Urothelium cell line (cell line): ENCODE data around the gene ZNF438.
A peak's percentile ranks its signal among the peaks of the same experiment; 100 is the strongest.
"Not testable (repeated sequence)": the region's sequence is repeated elsewhere in the genome, so short reads cannot be mapped to it uniquely, and the experiment has no call there.

Experiments
- DNase-seq: peaks from one replicate; pipeline ENCODE4 v3.0.0; 2011; ENCODE audit warnings: low spot score, mixed read lengths
- FAIRE-seq: peaks from 2 replicates; lab custom pipeline; 2011; peaks lifted over from hg19 to GRCh38; lab: Jason Lieb, UNC

ZNF438 gene

DNA sequence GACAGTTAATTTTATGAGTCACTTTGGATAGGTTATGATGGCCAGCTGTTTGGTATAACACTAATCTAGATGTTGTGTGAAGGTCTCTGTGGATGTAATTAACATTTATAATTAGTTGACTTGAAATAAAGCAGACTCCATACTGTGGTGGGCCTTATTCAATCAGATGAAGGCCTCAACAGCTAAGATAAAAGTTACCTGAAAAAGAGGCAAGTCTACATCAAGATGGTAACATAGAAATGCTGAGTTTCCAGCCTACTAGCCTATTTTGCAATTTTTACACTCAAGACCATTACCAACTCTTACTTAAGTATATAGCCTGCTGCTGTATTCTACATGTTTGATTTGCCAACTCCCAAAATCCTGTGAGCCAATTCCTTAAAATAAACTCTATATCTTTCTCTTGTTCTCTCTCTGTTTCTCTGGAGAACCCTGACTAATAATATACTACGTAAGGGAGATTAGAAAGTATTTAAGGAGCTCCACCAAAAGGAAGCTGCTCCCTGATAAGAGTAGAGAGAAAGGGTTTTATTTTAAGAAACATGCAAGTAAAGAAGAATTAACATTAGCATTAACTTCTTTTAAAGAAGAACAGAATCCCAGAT is 42.7 kb downstream of the ZNF438 start:
- no peak for FAIRE-seq
- DNase-seq: no peak

DNA sequence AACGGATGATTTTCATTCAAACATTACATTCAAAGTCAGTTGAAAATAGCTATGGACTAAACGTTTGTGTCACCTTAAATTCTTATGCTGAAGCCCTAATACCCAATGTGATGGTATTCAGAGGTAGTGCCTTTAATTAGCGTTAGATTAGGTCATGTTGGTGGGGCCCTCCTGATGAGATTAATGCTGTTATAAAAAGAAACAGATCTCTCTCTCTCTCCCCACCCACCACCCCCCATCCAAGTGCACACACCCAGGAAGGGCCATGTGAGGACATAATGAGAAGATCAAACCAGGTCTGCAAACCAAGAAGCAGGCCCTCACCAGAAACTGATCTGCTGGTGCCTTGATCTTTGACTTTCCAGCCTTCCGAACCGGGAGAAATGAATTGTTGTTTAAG is 44.2 kb downstream of the ZNF438 start:
- FAIRE-seq (no peak), DNase-seq (no peak)

DNA sequence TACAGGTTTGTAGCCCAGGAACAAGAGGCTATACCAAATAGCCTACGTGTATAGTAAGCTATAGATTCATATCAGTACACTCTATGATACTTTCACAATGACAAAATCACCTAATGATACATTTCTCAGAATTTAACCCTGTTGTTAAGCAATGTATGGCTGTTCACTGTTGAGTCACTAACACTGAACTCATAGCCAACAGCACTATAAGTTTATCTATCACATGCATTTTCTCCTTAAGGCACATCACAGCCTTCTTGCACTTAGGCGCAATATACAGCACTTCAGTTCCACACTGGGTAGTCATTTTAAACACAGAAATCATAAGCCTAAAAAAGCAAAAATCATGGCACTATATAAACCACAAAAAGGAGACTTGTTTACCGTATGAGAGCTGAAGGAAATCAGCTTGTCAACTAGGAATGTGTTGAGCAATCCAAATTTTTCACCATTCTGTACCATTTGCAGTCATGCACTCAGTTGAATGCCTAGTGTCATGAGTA is 45.6 kb downstream of the ZNF438 start:
- FAIRE-seq: no peak
- DNase-seq: no peak

DNA sequence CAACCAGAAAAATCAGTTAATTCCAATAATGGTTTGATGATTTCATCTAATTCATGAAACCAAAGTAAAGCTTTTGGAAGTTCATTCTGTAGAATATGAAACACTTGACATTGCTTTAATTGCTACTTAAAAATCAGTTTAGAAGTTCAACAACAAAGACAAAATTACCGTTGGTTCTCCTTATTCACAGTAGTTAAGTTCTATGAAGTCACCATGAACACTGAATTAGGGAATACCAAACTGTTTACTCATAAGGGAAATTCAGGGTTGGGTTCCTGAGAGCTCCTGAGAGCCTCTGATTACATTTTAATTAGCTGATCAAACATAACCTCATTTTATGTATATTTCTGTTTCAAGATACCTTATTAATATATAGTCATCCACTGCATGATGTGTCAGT is 46.2 kb downstream of the ZNF438 start:
- FAIRE-seq (no peak), DNase-seq (no peak)

DNA sequence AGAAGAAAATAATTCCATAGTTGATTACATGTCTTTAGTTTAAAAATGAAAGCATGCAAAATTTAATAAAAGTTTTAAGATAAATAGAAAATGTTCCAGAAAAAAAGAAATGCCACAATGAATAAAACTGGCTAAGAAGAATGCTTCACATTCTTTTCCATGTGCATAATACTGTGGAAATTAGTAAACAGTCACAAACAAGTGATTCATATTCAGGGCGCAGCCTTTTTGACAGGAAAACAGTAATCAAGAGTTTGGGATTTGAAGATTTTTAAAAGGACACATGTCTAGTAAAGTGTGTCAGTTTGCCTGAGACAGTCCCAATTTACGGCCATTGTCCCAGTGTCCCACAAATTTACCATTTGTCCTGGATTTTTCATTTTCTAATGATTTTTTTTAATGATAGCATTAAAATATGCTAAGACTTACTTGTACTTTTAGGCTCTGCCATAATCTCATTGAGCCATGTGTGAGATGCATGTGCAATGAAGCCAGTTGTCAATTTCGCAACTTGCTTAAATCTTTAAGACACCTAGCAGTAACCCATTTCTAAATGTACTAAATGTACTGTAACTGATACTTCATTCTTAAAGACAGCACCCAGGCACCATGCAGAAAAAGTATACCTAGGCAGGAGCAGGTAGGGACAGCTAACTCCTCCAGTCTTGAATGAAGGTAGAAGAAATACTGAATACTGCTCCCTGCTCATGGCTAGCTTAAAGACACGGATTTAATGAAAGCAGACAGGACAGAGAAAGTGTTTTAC is 46.9 kb downstream of the ZNF438 start:
- DNase-seq: no peak

DNA sequence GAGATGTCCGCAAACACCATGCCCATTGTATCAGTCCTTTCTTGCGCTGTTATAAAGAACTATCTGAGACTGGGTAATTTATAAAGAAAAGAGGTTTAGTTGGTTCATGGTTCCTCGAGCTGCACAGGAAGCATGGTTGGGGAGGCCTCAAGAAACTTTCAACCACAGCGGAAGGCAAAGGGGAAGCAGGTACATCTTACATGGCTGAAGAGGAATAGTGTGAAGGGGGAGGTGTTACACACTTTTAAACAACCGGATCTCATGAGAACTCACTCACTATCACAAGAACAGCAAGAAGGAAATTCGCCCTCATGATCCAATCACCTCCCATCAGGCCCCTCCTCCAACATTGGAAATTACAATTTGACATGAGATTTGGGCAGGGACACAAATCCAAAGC is 48.5 kb downstream of the ZNF438 start:
- not testable (repeated sequence) for FAIRE-seq, DNase-seq

More for the DNA sequence above, 46.9 kb downstream of the ZNF438 start:
- no peak for FAIRE-seq

DNA sequence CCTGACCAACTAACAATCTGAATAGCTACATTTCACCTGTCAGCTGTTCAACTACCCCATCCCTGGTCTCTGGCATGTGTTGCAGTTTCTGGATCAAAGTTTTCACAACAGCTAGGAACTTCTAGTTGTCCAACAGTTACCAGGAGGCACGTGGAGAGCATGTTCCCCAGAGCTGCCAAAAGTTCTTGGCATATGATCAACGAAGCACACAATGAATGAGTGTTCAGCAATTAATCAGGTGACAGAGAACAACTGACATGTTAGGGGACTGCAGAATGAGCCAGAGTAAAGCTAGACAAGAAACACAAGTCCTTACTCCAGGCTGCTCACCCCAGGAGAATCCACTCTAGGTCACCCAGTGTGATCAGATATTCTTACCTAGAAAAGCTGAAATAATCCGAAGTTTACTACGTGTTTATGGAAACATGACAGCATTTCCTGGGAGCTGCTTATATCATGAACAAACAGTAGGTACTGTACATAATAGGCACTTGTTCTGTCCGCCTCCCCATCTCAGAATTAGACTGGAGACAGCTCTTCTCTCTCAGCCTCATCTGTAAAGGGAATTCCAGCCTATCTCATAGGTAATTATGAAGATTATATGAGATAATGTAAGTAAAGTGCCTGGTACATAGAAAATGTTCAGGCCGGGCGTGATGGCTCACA is 50.6 kb downstream of the ZNF438 start:
- peak; percentile 16 for DNase-seq

DNA sequence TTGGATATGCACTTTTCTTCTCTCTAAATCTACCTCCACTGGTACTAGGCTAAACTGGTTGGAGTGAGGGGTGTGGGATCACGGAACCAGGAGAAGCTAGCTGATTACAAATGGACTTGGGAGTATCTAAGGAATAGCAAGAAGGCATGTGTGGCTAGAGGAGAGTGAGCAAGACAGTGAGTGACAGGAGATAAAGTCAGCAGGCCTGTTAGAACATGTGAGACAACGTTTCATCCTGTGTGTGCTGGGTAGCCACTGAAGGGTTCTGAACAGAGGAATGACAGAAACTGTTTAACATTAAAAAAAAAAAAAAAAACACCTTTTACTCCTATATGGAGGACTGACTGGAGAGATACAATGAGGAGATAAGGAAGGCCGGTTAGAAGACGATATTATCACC is 51.7 kb downstream of the ZNF438 start:
- FAIRE-seq: no peak
- no peak for DNase-seq

More for the DNA sequence above, 50.6 kb downstream of the ZNF438 start:
- peak; percentile 44 for FAIRE-seq

DNA sequence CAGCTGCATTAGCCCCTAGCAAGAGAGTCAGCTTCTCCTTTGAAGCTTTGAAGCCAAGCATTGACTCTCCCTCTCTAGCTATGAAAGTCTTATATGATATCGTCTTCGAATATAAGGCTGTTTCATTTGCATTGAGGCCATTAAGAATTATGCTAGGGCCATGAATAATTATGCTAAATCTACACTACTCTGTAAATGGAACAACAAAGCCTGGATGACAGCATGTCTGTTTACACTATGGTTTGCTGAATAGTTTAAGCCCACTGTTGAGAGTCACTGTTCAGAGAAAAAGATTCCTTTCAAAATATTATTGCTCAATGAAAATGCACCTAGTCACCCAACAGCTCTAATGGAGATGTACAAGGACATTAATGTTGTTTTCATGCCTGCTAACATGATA is 52.8 kb downstream of the ZNF438 start:
- FAIRE-seq (no peak), DNase-seq (no peak)

DNA sequence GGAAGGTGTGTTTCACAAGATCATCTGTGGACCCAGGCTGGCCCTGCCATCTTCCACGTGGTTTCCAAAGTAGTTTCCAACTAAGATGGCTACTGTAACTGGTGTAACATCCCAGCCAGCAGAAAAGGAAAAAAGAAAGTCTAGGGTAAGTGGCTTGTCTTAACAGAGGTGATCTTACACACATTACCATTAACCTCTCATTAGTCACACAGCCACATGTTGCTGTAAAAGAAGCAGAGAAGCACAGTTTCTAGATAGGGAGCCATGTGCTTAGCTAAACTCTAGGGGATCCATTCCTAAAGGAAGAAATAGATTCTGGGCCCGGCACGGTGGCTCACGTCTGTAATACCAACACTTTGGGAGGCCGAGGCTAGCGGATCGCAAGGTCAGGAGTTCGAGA is 54.3 kb downstream of the ZNF438 start:
- no peak for FAIRE-seq
- no peak for DNase-seq

DNA sequence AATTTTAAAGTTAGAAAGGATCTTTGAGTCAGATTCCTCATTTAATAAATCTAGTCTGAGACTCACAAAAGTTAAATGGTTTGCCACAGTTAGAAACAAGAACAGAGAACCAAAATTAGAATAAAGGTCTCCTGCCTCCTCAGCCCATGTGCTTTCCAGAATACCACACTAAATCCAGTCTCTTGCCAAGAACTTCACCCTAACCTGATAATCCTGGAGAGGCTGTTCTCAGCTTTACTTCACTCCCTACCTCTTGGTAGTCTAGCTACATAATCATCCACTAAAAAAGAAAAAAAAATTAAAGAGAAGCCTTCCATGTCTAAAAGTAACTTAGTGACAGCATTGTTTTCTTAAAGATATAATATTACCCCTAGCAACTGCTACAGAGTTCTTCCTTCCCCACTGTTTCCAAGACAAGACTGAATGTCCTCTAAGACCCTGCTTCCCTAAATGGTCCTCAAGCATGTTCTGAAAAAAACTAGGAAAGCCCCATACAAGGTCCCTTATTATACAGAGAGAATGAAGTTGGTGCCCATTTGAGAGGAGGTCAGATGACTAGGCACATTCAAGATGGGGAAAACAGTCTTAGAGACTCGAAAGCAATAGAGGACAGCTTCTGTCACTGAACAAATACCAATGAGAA is 56.8 kb downstream of the ZNF438 start:
- no peak for FAIRE-seq
- no peak for DNase-seq

DNA sequence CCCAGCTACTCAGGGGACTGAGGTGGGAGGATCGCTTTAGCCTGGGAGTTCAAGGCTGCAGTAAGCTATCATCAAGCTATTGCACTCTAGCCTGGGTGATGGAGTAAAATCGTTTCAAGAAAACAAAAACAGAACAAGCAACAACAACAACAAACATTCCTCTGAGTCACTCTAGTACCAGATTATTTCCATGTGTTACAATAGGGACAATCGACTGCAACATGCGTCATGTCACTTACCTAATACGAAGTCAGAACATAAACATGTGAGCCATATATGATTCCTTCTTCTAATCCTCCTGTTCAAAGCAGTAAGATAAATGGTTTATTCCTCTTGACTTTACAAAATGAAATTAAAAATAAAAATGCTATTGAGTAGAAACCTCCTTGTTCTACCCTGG is 57.3 kb downstream of the ZNF438 start:
- no peak for DNase-seq
- no peak for FAIRE-seq

DNA sequence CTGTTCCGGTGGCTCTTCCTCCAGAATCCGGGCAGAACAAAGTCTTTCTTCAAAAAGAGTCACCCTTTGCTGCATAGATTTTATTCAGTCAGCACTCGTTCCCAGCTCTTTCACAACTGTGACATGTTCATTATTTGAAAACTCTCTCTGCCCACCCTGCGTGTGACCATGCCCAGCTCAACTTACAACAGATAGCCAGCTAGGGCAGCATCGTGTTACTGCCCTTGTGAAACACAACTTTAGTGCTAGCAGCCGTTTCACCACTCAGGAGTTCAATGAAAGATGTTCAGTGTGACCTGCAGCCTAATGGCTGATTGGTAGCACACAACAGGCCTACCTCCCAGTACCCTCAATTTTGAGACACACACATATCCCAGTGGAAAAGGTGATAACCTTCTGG is 57.9 kb downstream of the ZNF438 start:
- FAIRE-seq: peak; percentile 55
- no peak for DNase-seq

DNA sequence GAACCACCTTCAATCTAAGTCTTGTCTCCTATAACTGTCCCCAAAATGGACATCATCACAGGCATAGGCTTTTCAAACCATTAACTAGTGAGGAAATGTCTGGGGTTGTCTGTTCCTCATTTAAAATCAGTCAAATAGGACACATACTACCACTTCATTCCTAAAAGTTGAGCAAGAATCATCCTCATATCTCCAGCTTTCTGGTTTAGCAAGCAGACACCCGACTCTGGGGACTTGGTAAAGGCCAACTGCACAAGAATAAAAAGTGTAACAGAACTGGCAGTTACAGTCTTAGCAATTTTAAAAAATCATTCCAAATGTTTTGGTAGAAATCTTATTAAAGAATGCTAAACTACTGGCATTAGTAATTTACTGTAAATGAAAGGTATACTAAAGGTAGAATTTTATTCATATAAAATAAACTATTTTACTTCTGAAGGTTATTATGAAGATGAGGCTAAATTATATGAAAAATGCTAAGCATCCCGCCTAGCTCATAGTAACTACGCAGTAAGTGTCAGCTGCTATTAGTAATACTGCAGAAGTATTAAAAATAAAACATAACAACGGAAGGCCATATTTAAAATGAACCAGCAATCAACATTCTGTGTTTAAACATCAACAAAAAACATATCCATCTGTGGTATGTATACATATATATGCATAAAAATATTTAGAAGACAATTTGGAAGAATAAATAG is 60.8 kb downstream of the ZNF438 start:
- FAIRE-seq (no peak), DNase-seq (no peak)

DNA sequence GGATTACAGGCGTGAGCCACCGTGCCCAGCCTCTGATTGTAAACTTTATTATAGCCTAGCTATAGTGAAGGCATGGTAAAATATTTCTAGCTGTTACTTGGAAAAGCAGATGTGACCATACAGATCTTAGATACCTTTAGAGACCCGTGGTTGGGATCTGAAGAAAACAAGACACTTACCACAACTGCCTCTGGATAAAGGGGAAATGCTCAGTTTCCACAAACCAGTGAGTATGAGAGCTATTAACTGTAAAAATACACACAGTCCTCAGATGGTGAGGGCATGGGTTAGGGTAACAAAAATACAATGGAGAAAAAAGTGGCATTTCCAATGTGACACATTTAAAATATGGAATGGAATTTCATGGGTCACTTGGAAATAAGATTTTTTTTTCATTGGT is 63.0 kb downstream of the ZNF438 start:
- FAIRE-seq: no peak

DNA sequence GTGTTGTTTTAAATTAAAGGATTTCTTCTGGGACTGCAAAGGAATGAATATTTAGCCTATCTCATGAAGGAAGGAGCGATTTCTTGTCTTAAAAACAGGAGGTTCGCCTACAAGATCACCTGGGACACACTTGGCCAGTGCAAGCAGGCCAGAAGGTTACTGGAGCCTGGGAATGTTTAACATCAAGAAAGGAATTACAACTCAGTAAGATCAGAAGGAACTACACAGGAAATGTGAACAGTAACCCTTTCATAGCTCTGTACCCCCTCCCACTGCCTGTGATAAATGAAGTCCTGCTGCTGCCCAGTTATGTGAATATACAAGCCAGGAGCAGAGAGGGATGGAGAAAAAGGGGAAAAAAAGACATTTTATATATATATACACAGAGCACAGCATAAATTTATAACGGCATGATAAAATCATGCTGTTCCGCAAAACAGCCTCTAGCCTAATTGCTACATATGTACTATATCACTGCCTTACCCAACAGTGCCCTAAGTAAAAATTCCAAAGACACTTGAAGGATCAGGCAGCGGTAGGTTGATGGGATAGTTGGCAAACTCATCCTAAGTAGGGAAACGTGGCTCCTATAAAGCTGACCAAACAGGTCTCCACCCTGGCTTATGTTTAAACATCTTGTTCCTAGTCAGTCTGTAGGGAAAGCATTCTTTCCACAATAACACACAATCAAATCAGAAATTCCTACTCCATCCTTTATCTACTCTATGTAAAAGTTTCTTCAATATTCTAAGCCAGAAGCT is 63.8 kb downstream of the ZNF438 start:
- DNase-seq (no peak), FAIRE-seq (no peak)

More for the DNA sequence above, 63.0 kb downstream of the ZNF438 start:
- no peak for DNase-seq

DNA sequence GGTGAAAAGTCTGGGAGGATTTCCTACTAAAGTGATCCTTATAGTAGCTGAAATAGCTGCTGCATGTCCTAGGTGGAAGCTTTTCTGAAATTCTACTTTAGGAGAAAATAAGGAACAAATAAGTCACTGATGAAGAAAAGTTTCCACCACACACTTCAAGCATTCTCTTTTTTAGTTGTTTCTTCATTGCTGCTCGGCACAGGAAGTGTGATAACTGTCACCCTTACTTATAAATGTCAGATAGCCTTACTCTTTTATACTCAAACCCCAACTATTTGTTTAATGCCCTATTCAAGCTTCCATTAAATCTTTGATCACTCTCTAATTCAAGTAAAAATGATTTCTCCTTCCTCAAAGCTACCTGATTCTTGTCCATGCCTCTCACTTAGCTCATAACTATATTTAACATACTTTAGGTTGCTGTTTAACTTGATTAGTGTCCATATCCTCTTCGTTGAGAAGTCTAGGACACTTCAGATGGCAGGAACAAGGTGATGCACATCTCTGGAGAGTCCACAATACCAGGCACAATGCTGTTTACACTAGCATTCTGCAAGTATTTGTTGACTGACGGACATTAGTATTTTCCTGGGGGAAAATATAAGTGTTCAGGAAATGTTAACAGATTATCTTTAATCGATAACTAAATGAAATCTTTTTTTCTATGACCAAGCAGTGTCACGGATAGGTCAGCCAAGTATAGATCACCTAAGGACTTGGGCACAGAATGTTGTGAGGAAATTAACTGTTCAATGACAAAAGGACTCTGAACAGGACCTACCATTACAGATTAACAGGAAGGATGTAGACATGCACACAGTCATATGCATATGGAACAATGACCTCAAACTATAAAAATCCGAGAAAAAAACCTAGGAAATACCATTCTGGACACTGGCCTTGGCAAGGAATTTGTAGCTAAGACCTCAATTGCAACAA is 67.4 kb downstream of the ZNF438 start:
- no peak for DNase-seq
- no peak for FAIRE-seq

DNA sequence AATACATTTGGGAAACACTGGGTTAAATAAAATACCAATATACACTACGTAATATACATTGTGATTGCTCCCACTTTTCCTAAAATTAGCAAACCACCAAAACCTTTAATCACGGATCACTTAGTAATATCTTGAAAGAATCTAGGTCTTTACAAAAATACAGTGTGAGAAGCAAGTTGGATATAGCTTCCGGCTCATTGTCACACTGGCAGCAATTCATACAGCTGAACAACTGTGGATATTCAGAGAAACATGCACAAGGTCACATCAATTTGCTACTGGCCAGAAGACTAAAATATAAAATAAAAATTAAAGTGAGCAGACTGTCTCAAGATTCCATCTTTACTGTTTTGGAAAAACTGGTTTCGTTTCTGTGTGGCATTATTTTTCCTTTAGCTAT is 69.1 kb downstream of the ZNF438 start:
- no peak for FAIRE-seq

DNA sequence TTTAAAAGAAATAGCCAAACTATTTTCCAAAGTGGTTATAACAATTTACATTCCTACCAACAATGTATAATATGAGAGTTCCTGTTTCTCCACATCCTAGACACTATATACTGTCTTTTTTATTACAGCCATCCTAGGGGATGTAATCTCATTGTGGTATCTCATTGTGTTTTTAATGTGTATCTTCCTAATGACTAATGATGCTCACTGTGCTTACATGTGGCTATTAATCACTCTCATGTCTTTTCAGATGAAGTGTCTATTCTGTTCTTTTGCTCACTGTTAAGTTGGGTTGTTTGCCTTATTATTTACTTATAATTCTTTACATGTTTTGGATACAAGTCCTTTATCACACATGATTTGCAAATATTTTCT is 71.8 kb downstream of the ZNF438 start:
- FAIRE-seq (no peak), DNase-seq (no peak)

More for the DNA sequence above, 69.1 kb downstream of the ZNF438 start:
- DNase-seq: no peak
